Activated CD4-positive, alpha-beta T cell treated with anti-CD3 and anti-CD28 coated beads, Interleukin-2, amount 10 ng/mL, durations not matched to agents 7 days and 5 days (primary cell): ENCODE measurements around the gene CTCF. TPM values are rescaled to one million over a fixed set of nuclear protein-coding genes. Genes with fewer than 3 reads are reported as not detected.
A peak's percentile ranks its signal among the peaks of the same experiment; 100 is the strongest.

Experiments used
- CTCF ChIA-PET: fragments of 350-600 bp; sonication (Branson Sonifier 250); formaldehyde crosslinking; loops from one replicate; lab custom pipeline; 2021; ENCODE audit warnings: antibody characterized with exemption; lab: Charles Lee
- POLR2A ChIA-PET: fragments of 350-600 bp; sonication (Branson Sonifier 250); formaldehyde crosslinking; loops from one replicate; lab custom pipeline; 2021; ENCODE audit warnings: antibody characterized with exemption; lab: Charles Lee
- DNase-seq: peaks from one replicate; pipeline ENCODE4 v3.0.0-alpha.2; 2020
- H3K27ac Mint-ChIP-seq: one replicate; pipeline ENCODE4 v1.8.0; 2021; ENCODE audit warnings: mild to moderate bottlenecking, moderate library complexity, mixed read lengths
- H3K27me3 Mint-ChIP-seq: one replicate; pipeline ENCODE4 v1.8.0; 2021; ENCODE audit warnings: mixed read lengths
- H3K36me3 Mint-ChIP-seq: one replicate; pipeline ENCODE4 v1.8.0; 2021; ENCODE audit warnings: low read depth, mixed read lengths
- H3K4me1 Mint-ChIP-seq: one replicate; pipeline ENCODE4 v1.8.0; 2021; ENCODE audit warnings: mixed read lengths
- H3K4me3 Mint-ChIP-seq: one replicate; pipeline ENCODE4 v1.8.0; 2021; ENCODE audit warnings: mild to moderate bottlenecking, moderate library complexity, mixed read lengths
- H3K9me3 Mint-ChIP-seq: one replicate; pipeline ENCODE4 v1.8.0; 2021; ENCODE audit warnings: mixed read lengths
- total RNA-seq, 2 experiments: library from RNA; stranded (reverse); gene quantifications; one replicate each; pipeline ENCODE4 v1.2.3, GENCODE V29; 2021

CTCF gene
- total RNA-seq, 2 experiments from 2014 or later = 87.1 to 98.5 TPM

DNA sequence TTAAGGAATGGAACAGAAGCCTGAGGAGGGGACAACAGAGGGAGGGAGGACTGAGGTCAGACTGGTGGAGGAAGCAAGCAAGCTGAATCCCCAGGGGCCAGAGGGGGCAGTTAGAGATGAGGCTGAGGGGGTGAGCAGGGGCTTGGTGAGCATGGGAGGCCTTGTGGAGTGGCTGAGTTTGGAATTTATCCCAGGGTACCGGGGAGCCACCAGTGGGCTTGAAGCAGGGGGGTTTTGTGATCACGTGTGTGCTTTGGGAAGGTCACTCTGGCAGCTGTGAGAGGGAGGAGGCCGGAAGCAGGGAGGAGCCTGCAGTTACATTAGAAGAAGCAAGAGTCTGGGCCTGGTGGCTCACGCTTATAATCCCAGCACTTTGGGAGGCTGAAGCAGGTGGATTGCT is 9.8 kb upstream of the CTCF start:
- Mint-ChIP-seq H3K36me3 (peaks cover 16% of the 10 kb centered on the region), H3K4me1 (peaks cover 70% of the 10 kb centered on the region), H3K27ac (peak overlapping the region; percentile 85), H3K9me3 (no peaks in the 10 kb centered on the region), H3K4me3 (no peak overlapping the region), H3K27me3 (no peaks in the 10 kb centered on the region)
- CTCF ChIA-PET = interaction anchor here (1.2 to 3.7 kb wide), 4 partner anchors 10 to 115 kb away, joined by 3 to 17 read pairs (median 8); partner anchors contain the start of genes CARMIL2 and CTCF
- POLR2A ChIA-PET = no interaction called here
- no peak for DNase-seq

DNA sequence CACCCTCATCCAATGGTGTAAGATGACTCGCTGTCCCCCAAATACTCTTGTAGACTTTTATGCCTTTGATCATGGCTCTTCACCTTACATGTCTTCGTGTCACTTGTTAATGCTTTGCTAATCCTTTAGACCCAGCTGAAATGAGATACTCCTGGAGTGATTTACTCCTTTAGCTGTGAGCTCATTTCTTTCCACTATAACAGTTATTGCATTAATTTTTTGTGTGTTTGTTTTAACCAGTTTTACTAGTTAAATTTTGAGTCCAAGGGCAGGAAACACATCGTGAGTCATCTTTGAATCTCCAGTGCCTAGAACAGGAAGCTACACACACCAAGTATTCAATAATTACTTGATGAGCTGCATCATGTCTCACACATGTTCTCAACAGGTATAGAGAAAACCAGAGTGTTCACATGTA is 6.5 kb upstream of the CTCF start:
- Mint-ChIP-seq H3K27ac (peak overlapping the region; percentile 100), H3K4me1 (peaks cover 57% of the 10 kb centered on the region), H3K27me3 (no peaks in the 10 kb centered on the region), H3K9me3 (no peaks in the 10 kb centered on the region), H3K4me3 (peak overlapping the region; percentile 62), H3K36me3 (peaks cover 21% of the 10 kb centered on the region)
- POLR2A ChIA-PET = interaction anchor here (0.6 to 1.1 kb wide), 3 partner anchors 9 to 542 kb away, joined by 3 read pairs; partner anchors contain the start of gene ACD
- peak; percentile 30 for DNase-seq
- CTCF ChIA-PET = interaction anchor here (0.7 to 9.8 kb wide), 14 partner anchors 8 to 485 kb away, joined by 3 to 93 read pairs (median 3); partner anchors contain the start of genes ACD, ATP6V0D1 and CARMIL2

DNA sequence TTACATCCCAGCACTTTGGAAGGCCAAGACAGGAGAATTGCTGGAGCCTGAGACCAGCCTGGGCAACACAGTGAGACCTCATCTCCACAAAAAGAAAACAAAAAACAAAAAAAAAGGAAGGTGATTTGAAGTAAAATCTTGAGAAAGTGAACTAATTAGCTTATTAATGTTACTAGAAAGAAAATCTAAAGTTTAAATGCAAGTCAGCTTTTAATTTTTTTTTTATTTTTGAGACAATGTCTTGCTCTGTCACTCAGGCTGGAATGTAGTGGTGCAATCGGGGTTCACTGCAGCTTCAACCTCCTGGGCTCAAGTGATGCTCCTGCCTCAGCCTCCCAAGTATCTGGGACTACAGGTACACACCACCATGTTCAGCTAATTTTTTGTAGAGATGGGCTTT is 3.5 kb upstream of the CTCF start:
- POLR2A ChIA-PET = interaction anchor here (0.8 kb wide), 1 partner anchor 11 kb away, joined by 4 read pairs; no protein-coding TSS in a partner anchor

DNA sequence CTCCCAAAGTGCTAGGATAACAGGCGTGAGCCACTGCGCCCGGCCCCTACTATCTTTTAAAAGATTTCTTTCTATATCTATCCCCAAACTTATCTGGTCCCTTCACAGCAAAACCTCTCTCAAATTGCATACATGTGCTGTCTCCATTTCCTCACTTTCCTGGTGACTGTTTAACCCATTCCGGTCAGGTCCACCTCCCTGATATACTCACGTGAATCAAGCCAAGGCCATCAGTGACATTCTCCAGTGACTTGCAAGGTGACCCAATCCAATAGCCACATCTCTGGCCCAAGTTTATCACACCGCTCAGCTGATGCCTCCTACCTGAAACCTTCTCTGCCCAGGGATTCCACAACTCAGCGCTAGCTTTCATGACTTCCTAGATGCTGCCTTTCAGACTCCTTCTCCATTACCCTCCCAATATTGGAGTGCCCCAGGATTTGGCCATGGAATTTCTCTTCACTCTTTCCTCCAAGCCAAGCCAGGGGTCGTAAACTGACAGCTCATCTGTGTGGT is 1.4 kb upstream of the CTCF start:
- DNase-seq = no peak
- ChIA-PET CTCF (interaction anchor here (0.6 to 9.8 kb wide), 11 partner anchors 9 to 150 kb away, joined by 3 to 93 read pairs (median 13); partner anchors contain the start of genes ACD, C16orf86, CARMIL2 and ENKD1), POLR2A (interaction anchor here (0.7 to 1.2 kb wide), 3 partner anchors 10 to 530 kb away, joined by 3 to 7 read pairs (median 4); partner anchors contain the start of gene ATP6V0D1)
- H3K4me1 Mint-ChIP-seq = peaks cover 49% of the 10 kb centered on the region
- peaks cover 24% of the 10 kb centered on the region for H3K36me3 Mint-ChIP-seq
- peak overlapping the region; percentile 97 for H3K27ac Mint-ChIP-seq
- no peaks in the 10 kb centered on the region for H3K27me3 Mint-ChIP-seq
- no peaks in the 10 kb centered on the region for H3K9me3 Mint-ChIP-seq
- H3K4me3 Mint-ChIP-seq = peak overlapping the region; percentile 87

More for the DNA sequence above, 3.5 kb upstream of the CTCF start:
- H3K27ac Mint-ChIP-seq = no peak overlapping the region
- H3K27me3 Mint-ChIP-seq = no peaks in the 10 kb centered on the region
- no peaks in the 10 kb centered on the region for H3K9me3 Mint-ChIP-seq
- H3K4me1 Mint-ChIP-seq = peaks cover 48% of the 10 kb centered on the region
- H3K4me3 Mint-ChIP-seq = no peak overlapping the region
- CTCF ChIA-PET = interaction anchor here (0.6 to 9.8 kb wide), 8 partner anchors 9 to 265 kb away, joined by 3 to 93 read pairs (median 4); partner anchors contain the start of genes ATP6V0D1 and CARMIL2
- H3K36me3 Mint-ChIP-seq = peaks cover 26% of the 10 kb centered on the region
- DNase-seq = no peak

DNA sequence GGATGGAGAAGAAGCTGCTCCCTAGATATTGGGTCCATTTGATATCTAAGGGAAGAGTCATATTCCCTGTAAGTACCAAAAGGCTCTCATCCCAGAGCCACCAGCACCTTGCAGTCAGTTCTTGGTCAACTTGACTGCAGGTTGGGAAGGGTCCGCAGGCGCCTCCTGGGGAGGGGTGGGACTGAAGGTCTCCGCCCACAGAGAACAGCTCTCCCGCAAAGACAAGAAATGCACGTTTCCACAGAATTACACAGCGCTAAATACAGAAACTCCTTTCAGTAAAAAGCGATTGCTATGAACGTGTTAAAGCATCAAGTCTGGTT is 864 bp upstream of the CTCF start:
- no peak for DNase-seq
- Mint-ChIP-seq H3K36me3 (peaks cover 23% of the 10 kb centered on the region), H3K4me3 (peak overlapping the region; percentile 87), H3K27ac (peak overlapping the region; percentile 97), H3K9me3 (no peaks in the 10 kb centered on the region), H3K27me3 (no peaks in the 10 kb centered on the region), H3K4me1 (peaks cover 45% of the 10 kb centered on the region)
- POLR2A ChIA-PET = interaction anchor here (0.7 to 1.2 kb wide), 6 partner anchors 10 to 749 kb away, joined by 3 to 7 read pairs (median 4); partner anchors contain the start of genes ACD, ATP6V0D1, PRMT7 and SLC7A6OS
- CTCF ChIA-PET = interaction anchor here (0.6 to 9.8 kb wide), 19 partner anchors 9 to 1668 kb away, joined by 3 to 93 read pairs (median 4); partner anchors contain the start of genes ACD, C16orf86, CARMIL2 and ENKD1

DNA sequence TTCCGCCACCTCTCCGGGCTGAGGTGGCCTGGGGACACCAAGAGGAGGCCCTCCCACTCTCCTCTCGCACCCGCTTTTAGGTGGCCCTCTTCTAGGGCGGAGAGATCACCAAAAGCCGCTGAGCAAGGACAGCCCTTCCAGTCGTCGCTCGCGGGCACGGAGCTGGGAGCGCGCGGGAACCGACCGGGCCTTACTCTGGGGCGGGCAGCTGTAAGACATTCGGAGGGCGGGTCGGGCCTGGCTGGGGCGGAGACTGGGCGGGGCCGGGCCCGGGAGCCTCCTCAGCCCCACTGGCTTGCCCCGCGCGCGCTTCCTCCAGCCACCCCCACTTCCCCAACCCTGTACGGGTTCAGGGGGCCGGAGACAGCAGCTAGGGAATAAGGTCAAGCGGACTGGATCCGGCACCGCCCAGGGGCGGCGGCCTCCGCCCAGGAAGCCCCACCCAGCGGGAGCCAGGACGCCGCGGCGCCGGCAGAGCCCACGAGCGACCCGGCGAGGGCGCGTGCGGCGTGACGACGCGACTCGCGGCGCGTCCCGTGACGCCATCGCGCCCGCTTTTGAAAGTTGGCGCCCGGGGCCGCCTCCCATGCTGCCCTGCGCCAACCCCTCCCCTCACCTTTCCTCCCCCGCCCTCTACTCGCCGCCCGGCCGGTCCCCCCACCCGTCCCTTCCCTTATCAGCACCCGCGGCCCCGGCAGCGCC is 351 bp upstream of the CTCF start:
- Mint-ChIP-seq H3K36me3 (peaks cover 23% of the 10 kb centered on the region), H3K27me3 (no peaks in the 10 kb centered on the region), H3K4me1 (peaks cover 47% of the 10 kb centered on the region), H3K27ac (peak overlapping the region; percentile 97), H3K9me3 (no peaks in the 10 kb centered on the region), H3K4me3 (peak overlapping the region; percentile 87)
- peak; percentile 99 for DNase-seq
- ChIA-PET CTCF (interaction anchor here (0.6 to 9.8 kb wide), 27 partner anchors 10 to 1668 kb away, joined by 3 to 93 read pairs (median 4); partner anchors contain the start of genes ACD, ATP6V0D1, C16orf86 and CARMIL2), POLR2A (interaction anchor here (1.0 to 1.5 kb wide), 4 partner anchors 15 to 749 kb away, joined by 3 to 5 read pairs (median 3); partner anchors contain the start of genes ACD, PRMT7 and SLC7A6OS)

DNA sequence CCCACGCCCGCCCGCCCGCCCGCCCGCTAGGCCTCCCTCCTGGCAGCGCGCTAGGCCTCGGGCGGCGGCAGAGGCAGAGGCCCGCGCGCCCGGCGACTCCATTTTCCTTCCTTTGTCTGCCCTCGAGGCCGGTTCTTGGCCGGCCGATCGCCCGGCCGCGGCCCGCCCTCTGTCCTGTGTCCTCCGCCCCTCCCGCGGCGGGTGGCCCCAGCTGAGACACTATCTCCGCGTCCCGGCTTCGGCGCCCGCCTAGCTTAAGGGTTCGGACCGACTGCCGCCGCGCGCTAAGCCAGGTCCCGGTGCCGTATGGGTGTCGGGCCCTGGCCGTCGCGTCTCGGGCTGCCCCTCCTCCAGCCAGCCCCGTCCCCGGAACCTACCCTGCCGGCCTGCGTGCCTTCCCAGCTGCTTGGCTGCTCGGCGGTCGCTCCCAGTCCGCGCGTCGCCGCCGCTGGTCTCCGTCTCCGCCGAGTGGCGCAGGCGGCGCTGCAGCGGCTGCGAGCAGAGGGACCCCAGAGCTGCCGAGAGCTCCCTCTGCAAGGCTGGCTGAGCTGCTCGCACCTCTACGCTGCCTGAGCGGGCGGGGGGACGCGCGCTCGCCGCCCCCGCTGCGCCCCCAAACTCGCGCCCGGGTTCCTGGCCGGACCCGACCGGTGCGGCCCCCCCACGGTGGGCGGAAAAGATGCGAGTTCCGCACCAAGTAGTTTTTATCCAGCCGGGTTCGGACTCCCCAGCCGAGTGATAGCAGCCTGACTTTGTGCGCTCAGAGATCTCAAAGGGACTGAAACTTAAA is 787 bp downstream of the CTCF start:
- ChIA-PET CTCF (interaction anchor here (0.6 to 9.8 kb wide), 24 partner anchors 9 to 517 kb away, joined by 3 to 93 read pairs (median 4); partner anchors contain the start of genes ACD, ATP6V0D1, C16orf86 and CARMIL2), POLR2A (interaction anchor here (1.5 kb wide), 1 partner anchor 104 kb away, joined by 3 read pairs; no protein-coding TSS in a partner anchor)
- peak overlapping the region; percentile 85 for H3K4me3 Mint-ChIP-seq
- no peaks in the 10 kb centered on the region for H3K9me3 Mint-ChIP-seq
- H3K27me3 Mint-ChIP-seq = no peaks in the 10 kb centered on the region
- peaks cover 47% of the 10 kb centered on the region for H3K4me1 Mint-ChIP-seq
- peak overlapping the region; percentile 98 for H3K27ac Mint-ChIP-seq
- peaks cover 22% of the 10 kb centered on the region for H3K36me3 Mint-ChIP-seq
- peak; percentile 51 for DNase-seq

DNA sequence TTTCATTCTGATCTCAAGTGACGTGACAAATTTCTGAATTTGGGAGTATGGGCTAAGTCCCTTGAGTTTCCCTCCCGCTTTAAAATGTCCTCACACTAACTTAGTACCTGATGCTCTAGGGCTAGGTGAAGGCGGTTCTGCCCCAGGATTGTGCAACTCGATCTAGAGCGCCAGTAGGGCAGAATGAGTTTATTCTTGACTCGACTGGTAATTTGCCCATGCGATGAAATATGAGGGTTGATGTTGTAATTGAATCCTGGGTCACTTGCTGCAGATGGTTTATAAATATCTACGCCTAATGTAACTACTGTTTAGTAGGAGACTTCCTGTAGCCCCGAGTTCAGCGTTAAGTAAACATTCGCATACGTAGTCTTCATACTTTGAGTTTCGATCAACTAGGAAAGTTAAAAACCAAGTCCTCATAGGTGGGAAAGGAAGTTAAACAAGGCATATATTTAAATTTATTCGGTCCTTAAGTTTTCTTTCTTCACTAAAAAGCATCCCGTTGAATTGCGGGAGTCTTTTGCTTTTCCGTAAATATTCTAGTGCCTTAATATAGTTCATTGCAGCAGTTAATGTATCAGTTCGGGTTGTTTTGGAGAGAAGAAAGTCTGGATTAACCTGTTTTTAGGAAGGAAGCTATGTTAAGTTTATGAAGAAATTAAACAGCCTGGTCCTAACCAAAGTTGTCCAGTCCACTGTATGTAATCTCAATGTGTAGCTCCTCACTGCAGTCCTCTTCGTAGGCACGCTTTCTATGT is 1.6 kb downstream of the CTCF start:
- CTCF ChIA-PET = interaction anchor here (0.7 to 9.8 kb wide), 18 partner anchors 8 to 1560 kb away, joined by 3 to 93 read pairs (median 7); partner anchors contain the start of genes ACD, C16orf86, CARMIL2 and ENKD1
- DNase-seq = peak; percentile 33
- H3K4me3 Mint-ChIP-seq = peak overlapping the region; percentile 85
- H3K27ac Mint-ChIP-seq = peak overlapping the region; percentile 98
- H3K27me3 Mint-ChIP-seq = no peaks in the 10 kb centered on the region
- H3K36me3 Mint-ChIP-seq = peaks cover 21% of the 10 kb centered on the region
- no peaks in the 10 kb centered on the region for H3K9me3 Mint-ChIP-seq
- H3K4me1 Mint-ChIP-seq = peaks cover 47% of the 10 kb centered on the region
- POLR2A ChIA-PET = no interaction called here

DNA sequence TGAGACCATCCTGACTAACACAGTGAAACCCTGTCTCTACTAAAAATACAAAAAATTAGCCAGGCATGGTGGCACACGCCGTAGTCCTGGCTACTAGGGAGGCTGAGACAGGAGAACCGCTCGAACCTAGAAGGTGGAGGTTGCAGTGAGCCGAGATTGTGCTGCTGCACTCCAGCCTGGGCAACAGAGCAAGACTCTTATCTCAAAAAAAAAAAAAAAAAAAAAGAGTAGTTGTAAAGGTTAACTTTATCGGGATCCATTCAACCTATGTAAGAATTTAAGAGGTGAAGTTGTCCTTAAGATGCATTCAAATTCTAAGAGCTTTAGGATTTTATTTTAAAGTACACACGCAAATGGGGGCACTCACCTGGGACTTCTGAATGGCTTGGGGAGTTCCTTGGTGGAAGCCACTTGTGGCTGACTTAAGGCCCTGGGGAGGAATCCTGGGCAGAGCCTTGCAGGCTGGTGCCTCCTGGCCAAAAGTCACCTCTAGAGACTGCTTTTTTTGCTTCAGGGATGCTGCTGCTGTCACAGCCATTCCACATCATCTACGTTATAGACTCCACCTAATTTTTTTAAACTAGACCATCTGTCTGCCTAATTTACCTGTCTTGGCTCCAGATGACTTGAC is 3.3 kb downstream of the CTCF start:
- Mint-ChIP-seq H3K36me3 (peaks cover 14% of the 10 kb centered on the region), H3K4me1 (peaks cover 40% of the 10 kb centered on the region), H3K9me3 (no peaks in the 10 kb centered on the region), H3K4me3 (peak overlapping the region; percentile 85), H3K27me3 (no peaks in the 10 kb centered on the region), H3K27ac (no peak overlapping the region)
- no peak for DNase-seq
- ChIA-PET POLR2A (no interaction called here), CTCF (interaction anchor here (1.2 kb wide), 1 partner anchor 19 kb away, joined by 4 read pairs; no protein-coding TSS in a partner anchor)

DNA sequence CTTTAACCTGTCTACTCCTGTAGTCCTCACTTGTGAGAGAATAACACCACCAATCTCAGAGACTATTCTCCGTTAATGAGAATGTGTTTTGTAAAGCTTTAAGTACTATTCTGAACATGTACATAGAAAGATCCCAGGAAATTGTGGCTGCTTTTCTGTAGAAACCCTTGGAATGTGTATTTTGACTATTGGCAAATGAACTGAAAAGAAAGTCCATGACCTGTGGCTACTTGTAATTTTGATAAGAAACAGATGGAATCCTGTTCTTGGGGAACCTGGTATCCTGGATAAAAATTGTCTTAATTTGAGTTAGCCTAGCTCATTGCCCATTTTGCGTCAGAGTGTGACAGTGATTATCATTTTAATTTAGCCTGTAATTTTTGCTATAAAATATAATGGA is 9.1 kb downstream of the CTCF start:
- POLR2A ChIA-PET = no interaction called here
- no peak for DNase-seq
- no peak overlapping the region for H3K4me3 Mint-ChIP-seq

DNA sequence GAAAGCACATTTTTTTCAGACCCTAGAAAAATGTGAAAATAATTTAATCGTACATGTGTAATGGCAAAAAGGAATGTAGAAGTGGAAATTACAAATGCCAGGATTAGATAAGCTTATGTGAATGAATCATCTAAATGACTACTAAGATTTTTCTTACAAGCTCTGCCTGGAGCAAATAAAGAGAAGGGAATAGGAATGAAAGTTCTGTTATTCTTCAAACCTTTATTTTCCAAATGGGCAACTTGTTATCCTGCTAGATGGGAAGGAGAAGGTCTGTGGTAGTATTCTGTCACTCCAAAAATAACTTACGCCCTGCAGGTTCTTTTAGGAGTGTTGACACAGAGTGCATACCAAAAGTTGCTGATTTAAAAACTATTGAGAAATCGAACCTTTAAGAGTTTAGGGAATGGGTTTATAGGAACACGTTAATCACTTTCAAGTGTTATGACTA is 9.7 kb downstream of the CTCF start:
- Mint-ChIP-seq H3K36me3 (peaks cover 40% of the 10 kb centered on the region), H3K27me3 (no peaks in the 10 kb centered on the region), H3K4me1 (peaks cover 15% of the 10 kb centered on the region), H3K27ac (peak overlapping the region; percentile 9), H3K9me3 (no peaks in the 10 kb centered on the region), H3K4me3 (no peak overlapping the region)
- DNase-seq = no peak
- CTCF ChIA-PET = interaction anchor here (1.2 to 3.6 kb wide), 7 partner anchors 8 to 94 kb away, joined by 3 to 19 read pairs (median 4); partner anchors contain the start of genes C16orf86, CTCF and ENKD1
- POLR2A ChIA-PET = no interaction called here

More for the DNA sequence above, 9.1 kb downstream of the CTCF start:
- peaks cover 20% of the 10 kb centered on the region for H3K4me1 Mint-ChIP-seq
- H3K36me3 Mint-ChIP-seq = peaks cover 37% of the 10 kb centered on the region
- CTCF ChIA-PET = interaction anchor here (0.9 to 3.6 kb wide), 6 partner anchors 9 to 94 kb away, joined by 3 to 19 read pairs (median 6); partner anchors contain the start of genes C16orf86, CTCF and ENKD1
- no peaks in the 10 kb centered on the region for H3K9me3 Mint-ChIP-seq
- no peak overlapping the region for H3K27ac Mint-ChIP-seq
- no peaks in the 10 kb centered on the region for H3K27me3 Mint-ChIP-seq
